GM12878 (cell line): Measurements from ENCODE around the gene IFI44L. TPM values are rescaled to one million over a fixed set of nuclear protein-coding genes. Genes with fewer than 3 reads are reported as not detected.

Experiments used
- ATAC-seq: fragments of 200-7000 bp; cut with Tn5 transposase; 3 replicates; pipeline ENCODE4 v1.9.1; 2020; ENCODE audit warnings: mild to moderate bottlenecking, moderate library complexity
- BruUV-seq: library from RNA; stranded (reverse); fragments of 400-500 nt; replicated peaks from 2 replicates; lab custom pipeline; 2021; lab: Mats Ljungman, UMichigan
- CTCF ChIA-PET: fragments of 300-600 bp; sonication (Branson Sonifier 250); formaldehyde crosslinking; extraction: SDS; loops from one replicate; lab custom pipeline; 2021; ENCODE audit warnings: inconsistent platforms; lab: Yijun Ruan, JAX
- POLR2A ChIA-PET: fragments of 350-600 bp; formaldehyde crosslinking; extraction: SDS; loops from one replicate; lab custom pipeline; 2021; ENCODE audit warnings: inconsistent platforms; lab: Charles Lee
- RAD21 ChIA-PET: fragments of 300-600 bp; sonication (Branson Sonifier 250); formaldehyde crosslinking; loops from one replicate; lab custom pipeline; 2023; ENCODE audit warnings: antibody characterized with exemption; ENCODE audit not compliant: unreplicated experiment; lab: Charles Lee
- SMC1A ChIA-PET: fragments of 300-600 bp; sonication (Branson Sonifier 250); formaldehyde crosslinking; loops from one replicate; lab custom pipeline; 2023; ENCODE audit not compliant: unreplicated experiment, uncharacterized antibody; lab: Charles Lee
- DNase-seq: peaks from one replicate; pipeline ENCODE4 v3.0.0-alpha.2; 2011; ENCODE audit warnings: low read depth, low spot score
- FAIRE-seq: peaks from 3 replicates; lab custom pipeline; 2011; peaks lifted over from hg19 to GRCh38; lab: Jason Lieb, UNC
- H2AFZ ChIP-seq: 2 replicates; pipeline ENCODE4 v1.6.0; 2011; ENCODE audit warnings: low read depth, low read length, control low read depth; ENCODE audit not compliant: control insufficient read depth
- H3K27ac ChIP-seq: 2 replicates; pipeline ENCODE4 v1.5.1; 2011; ENCODE audit warnings: control low read depth; ENCODE audit not compliant: control insufficient read depth, insufficient read depth
- H3K27me3 ChIP-seq, 2 experiments: replicated peaks in 1 of 2; 2 replicates each; pipeline versions ENCODE4 v1.6.0 to v1.6.1; 2011; ENCODE audit warnings: low read length in 1 of 2; ENCODE audit not compliant: control insufficient read depth in 2 of 2, insufficient read depth in 2 of 2
- H3K36me3 ChIP-seq, 2 experiments: 2 replicates each; pipeline ENCODE4 v1.5.1; 2011; ENCODE audit warnings: low read length in 1 of 2; ENCODE audit not compliant: control insufficient read depth in 2 of 2, insufficient read depth in 2 of 2
- H3K4me1 ChIP-seq: 2 replicates; pipeline ENCODE4 v1.6.1; 2011; ENCODE audit warnings: mild to moderate bottlenecking, low read length, moderate library complexity, mixed read lengths; ENCODE audit not compliant: control insufficient read depth, insufficient read depth
- H3K4me2 ChIP-seq: 2 replicates; pipeline ENCODE4 v1.6.0; 2011; ENCODE audit warnings: control low read depth; ENCODE audit not compliant: control insufficient read depth, insufficient read depth
- H3K4me3 ChIP-seq: fragments of 200-600 bp; sonication (generic); 2 replicates; pipeline ENCODE4 v1.5.1; 2016
- H3K79me2 ChIP-seq: 2 replicates; pipeline ENCODE4 v1.6.0; 2011; ENCODE audit warnings: low read length; ENCODE audit not compliant: control insufficient read depth, insufficient read depth
- H3K9ac ChIP-seq: 2 replicates; pipeline ENCODE4 v1.8.0; 2011; ENCODE audit warnings: low read length, control low read depth, mixed read lengths; ENCODE audit not compliant: control insufficient read depth, insufficient read depth
- H3K9me3 ChIP-seq: replicated peaks from 3 replicates; pipeline ENCODE4 v1.5.1; 2011; ENCODE audit warnings: mild to moderate bottlenecking, low read length; ENCODE audit not compliant: control insufficient read depth, insufficient read depth
- H4K20me1 ChIP-seq: 2 replicates; pipeline ENCODE4 v1.6.0; 2011; ENCODE audit not compliant: control insufficient read depth, insufficient read depth
- ESRRA ChIP-seq: IDR thresholded peaks from 2 replicates; pipeline ENCODE4 v1.6.1; 2012; ENCODE audit warnings: mild to moderate bottlenecking, low read length, improper control_type of control experiment
- EZH2 ChIP-seq: IDR thresholded peaks from 2 replicates; pipeline ENCODE4 v1.6.1; 2012; ENCODE audit warnings: low read depth, mild to moderate bottlenecking, control low read depth, inconsistent platforms, low read length, borderline replicate concordance; ENCODE audit not compliant: control insufficient read depth
- IKZF1 ChIP-seq: fragments of 450-650 bp; conservative IDR thresholded peaks from 2 replicates; pipeline ENCODE4 v1.6.1; 2017; ENCODE audit warnings: antibody characterized with exemption, mild to moderate bottlenecking
- MYC ChIP-seq: IDR thresholded peaks from 2 replicates; pipeline ENCODE4 v1.6.1; 2011; ENCODE audit warnings: mild to moderate bottlenecking, low read length, moderate library complexity, inconsistent platforms; ENCODE audit not compliant: insufficient read depth, insufficient replicate concordance, insufficient read length, severe bottlenecking
- PAX8 ChIP-seq: fragments of 450-650 bp; IDR thresholded peaks from 2 replicates; pipeline ENCODE4 v1.6.1; 2017; ENCODE audit warnings: mild to moderate bottlenecking, moderate library complexity
- RUNX3 ChIP-seq: IDR thresholded peaks from 2 replicates; pipeline ENCODE4 v1.6.1; 2012; ENCODE audit warnings: low read length, inconsistent platforms
- ZNF274 ChIP-seq: IDR thresholded peaks from one replicate; pipeline ENCODE4 v1.8.0; 2011; ENCODE audit not compliant: insufficient read length, insufficient read depth
- WGBS: methylation state at CpG from one replicate; pipeline ENCODE4 v1.1.6; 2016; ENCODE audit warnings: low lambda C conversion rate; ENCODE audit not compliant: insufficient replicate concordance, insufficient coverage; ENCODE audit errors: missing lambda C conversion rate; 5-methylcytosine and 5-hydroxymethylcytosine counted together
- in situ Hi-C: fragments of 300-500 bp; cut with MboI; formaldehyde crosslinking; loops from 9 replicates; pipeline ENCODE4 v1.14.3; 2018; ENCODE audit warnings: mixed read lengths
- intact Hi-C: fragments of 100-400 bp; cut with micrococcal nuclease; formaldehyde crosslinking; loops from one replicate; pipeline ENCODE4 v1.14.2; 2022; ENCODE audit not compliant: unreplicated experiment
- polyA plus RNA-seq, 11 experiments: library from polyadenylated mRNA; depleted of rRNA in 4 of 11; unstranded in 6 of 11; stranded (reverse) in 5 of 11; fragments of >200 nt; fragmentation: Nextera tagmentation in 4 of 11; fragmentation: Illumina TruSeq in 1 of 11; extraction: Ambion mirVana in 4 of 11; extraction: Trizol in 1 of 11; gene quantifications; 1 replicate in 1 of 11; 2 replicates in 10 of 11; pipeline versions ENCODE4 v1.2.1 to v1.2.3, GENCODE V29; 2011 to 2016; ENCODE audit warnings: inconsistent platforms in 2 of 11, missing spikeins in 2 of 11, low read depth in 1 of 11
- total RNA-seq, 4 experiments: library from RNA; depleted of rRNA in 3 of 4; stranded (reverse); fragments of >200 nt in 3 of 4; fragmentation: Illumina TruSeq in 1 of 4; extraction: Trizol in 1 of 4; gene quantifications; 2 replicates each; pipeline versions ENCODE4 v1.2.1 to v1.2.3, GENCODE V29; 2013 to 2021
- TF ChIP-seq, protein P1 (sequence below): fragments of 450-650 bp; IDR thresholded peaks from 2 replicates; pipeline ENCODE4 v1.6.1; 2016; ENCODE audit warnings: mild to moderate bottlenecking

IFI44L gene
- total and polyA plus RNA-seq, 10 of the 15 experiments (the other 5 are each of a cell fraction or from before 2014, with no cell fraction given) = 58.0 to 371 (median 173) TPM

DNA sequence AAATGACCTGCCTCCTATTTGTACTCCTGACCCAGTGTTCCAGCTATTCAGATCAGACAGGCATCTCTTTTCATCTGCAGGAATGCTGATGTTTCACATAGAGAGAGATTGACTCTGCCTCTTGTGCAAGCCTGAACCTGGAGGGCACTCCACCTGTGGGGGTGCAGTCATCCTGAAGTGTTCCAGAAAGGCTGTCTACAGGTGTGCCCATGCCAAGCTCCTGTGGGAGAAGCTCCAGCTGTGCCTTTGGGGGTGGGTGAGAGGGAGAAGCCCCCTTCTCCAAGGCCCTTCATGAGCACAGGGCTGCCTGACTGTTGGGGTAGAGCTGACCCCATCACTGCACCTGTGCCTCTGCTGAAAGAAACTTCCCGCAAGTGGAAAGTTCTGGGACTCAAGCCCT lies 52.2 kb downstream of the IFI44L start:
- ChIA-PET CTCF (interaction anchor here (0.8 to 8.9 kb wide), 9 partner anchors 15 to 541 kb away, joined by 3 to 127 read pairs (median 6); partner anchors contain the start of gene IFI44L), RAD21 (interaction anchor here (0.9 to 5.4 kb wide), 4 partner anchors 49 to 529 kb away, joined by 3 to 58 read pairs (median 8); partner anchors contain the start of gene IFI44L), POLR2A (interaction anchor here (1.3 kb wide), 1 partner anchor 53 kb away, joined by 3 read pairs; no protein-coding TSS in a partner anchor)
- no peak for ATAC-seq
- no peaks in the 10 kb centered on the region for H3K27me3 ChIP-seq
- H3K79me2 ChIP-seq = no peaks in the 10 kb centered on the region
- DNase-seq = no peak
- 58% methylated on average over 1 of the region's 1 CpG for WGBS
- no peak overlapping the region for H3K4me3 ChIP-seq
- no peak overlapping the region for H3K9ac ChIP-seq
- no peaks in the 10 kb centered on the region for H3K9me3 ChIP-seq
- H2AFZ ChIP-seq = no peak overlapping the region
- in situ Hi-C loops = loop anchor here (5.0 kb wide), 1 partner anchor 530 kb away; no protein-coding TSS in a partner anchor
- BruUV-seq = no TSS peak
- H3K27ac ChIP-seq = no peak overlapping the region
- H3K36me3 ChIP-seq = no peaks in the 10 kb centered on the region; a peak in 1 of 4 replicates
- H3K4me1 ChIP-seq = no peaks in the 10 kb centered on the region
- TF ChIP-seq RUNX3 = no peak
- TF ChIP-seq ESRRA = no peak
- no peak for TF ChIP-seq EZH2
- TF ChIP-seq, protein P1, sequence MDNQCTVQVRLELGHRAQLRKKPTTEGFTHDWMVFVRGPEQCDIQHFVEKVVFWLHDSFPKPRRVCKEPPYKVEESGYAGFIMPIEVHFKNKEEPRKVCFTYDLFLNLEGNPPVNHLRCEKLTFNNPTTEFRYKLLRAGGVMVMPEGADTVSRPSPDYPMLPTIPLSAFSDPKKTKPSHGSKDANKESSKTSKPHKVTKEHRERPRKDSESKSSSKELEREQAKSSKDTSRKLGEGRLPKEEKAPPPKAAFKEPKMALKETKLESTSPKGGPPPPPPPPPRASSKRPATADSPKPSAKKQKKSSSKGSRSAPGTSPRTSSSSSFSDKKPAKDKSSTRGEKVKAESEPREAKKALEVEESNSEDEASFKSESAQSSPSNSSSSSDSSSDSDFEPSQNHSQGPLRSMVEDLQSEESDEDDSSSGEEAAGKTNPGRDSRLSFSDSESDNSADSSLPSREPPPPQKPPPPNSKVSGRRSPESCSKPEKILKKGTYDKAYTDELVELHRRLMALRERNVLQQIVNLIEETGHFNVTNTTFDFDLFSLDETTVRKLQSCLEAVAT = no peak
- no peak for TF ChIP-seq ZNF274
- no peak for TF ChIP-seq PAX8
- TF ChIP-seq MYC = no peak
- no peak for TF ChIP-seq IKZF1
- TF ChIP-seq, all 136 proteins: peak for 0
- intact Hi-C loops = loop anchor here (10.0 kb wide), 1 partner anchor 348 kb away; no protein-coding TSS in a partner anchor
- no peaks in the 10 kb centered on the region for H4K20me1 ChIP-seq
- SMC1A ChIA-PET = interaction anchor here (5.0 to 6.6 kb wide), 3 partner anchors 14 to 55 kb away, joined by 21 to 78 read pairs (median 32); partner anchors contain the start of gene IFI44L
- H3K4me2 ChIP-seq = no peak overlapping the region
- FAIRE-seq = no peak
